ENCODE measurements around the gene ADAMTSL1. TPM values are rescaled to one million over a fixed set of nuclear protein-coding genes. Genes with fewer than 3 reads are reported as not detected.

Gene ADAMTSL1
- total RNA-seq, 2 donors from 2014 or later, result 13.5 to 18.9 TPM

DNA sequence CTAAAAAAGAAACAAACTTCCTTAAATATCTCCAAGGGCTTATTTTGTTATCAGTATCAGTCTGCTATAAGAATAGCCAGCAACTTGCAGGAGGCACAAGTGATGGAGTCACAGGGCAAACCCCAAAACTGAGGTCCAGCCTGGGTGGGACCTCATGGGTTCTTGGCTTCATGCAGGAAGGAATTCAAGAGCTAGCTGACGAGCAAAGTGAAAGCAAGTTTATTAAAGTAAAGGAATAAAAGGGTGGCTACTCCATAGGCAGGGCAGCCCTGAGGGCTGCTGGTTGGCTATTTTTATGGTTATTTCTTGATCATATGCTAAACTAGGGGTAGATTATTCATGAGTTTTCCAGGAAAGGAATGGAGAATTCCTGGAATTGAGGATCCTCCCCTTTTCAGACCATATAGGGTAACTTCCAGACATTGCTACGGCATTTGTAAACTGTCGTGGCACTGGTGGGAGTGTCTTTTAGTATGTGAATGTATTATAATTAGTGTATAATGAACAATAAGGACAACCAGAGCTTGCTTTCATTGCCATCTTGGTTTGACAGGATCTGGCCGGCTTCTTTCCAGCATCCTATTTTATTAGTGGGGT is 231.9 kb downstream of the ADAMTSL1 start:
- ATAC-seq (no peak), DNase-seq (no peak)
- intact Hi-C loops (cut with DNase I, micrococcal nuclease), result no loop called here

DNA sequence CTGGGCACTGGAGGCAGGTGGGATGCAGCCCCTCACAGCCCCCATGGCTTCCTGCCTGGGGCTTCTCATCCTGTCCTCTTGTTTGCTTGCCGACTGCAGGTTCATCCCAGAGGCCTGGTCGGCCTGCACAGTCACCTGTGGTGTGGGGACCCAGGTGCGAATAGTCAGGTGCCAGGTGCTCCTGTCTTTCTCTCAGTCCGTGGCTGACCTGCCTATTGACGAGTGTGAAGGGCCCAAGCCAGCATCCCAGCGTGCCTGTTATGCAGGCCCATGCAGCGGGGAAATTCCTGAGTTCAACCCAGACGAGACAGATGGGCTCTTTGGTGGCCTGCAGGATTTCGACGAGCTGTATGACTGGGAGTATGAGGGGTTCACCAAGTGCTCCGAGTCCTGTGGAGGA is 232.7 kb downstream of the ADAMTSL1 start:
- DNase-seq (no peak), ATAC-seq (no peak)
- intact Hi-C loops (cut with DNase I, micrococcal nuclease), result no loop called here

- DNase-seq (no peak), ATAC-seq (no peak)
- intact Hi-C loops (cut with DNase I, micrococcal nuclease), result no loop called here
Observed at GRCh38 chr9:18707061-18707461, 233.1 kb downstream of the ADAMTSL1 start.

DNA sequence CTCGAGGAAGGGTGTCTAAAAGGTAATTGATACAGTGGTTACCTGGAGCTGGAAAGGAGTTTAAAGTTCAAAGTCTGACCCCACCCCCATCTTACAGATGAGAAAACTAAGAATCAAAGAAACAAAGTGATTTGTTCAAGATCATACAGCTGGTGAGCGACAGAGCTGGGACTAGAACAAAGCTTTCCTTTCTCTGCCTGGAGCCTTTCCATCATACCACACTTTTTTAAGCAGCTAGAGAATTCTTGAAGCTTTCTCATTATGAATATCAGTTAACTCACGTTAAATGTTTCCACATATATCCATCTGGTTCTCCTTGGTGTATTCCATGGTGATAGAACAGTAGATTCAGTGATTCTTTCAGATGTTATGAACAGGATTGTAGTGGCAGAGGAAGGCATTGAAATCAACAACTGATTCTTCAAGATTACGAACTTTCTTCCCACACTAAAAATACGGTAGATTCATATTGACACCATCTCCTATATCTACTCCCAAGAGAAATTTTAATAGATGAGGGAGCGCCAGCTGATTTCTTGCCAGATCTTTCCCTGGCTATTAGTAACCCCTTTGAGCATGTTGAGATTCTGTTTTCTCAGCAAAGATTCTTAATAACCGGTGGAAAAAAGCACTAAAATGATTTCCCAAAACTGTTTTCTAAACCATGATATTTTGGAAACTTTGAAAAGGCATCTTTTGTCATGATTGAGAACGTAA is 233.7 kb downstream of the ADAMTSL1 start:
- intact Hi-C loops (cut with DNase I, micrococcal nuclease), result no loop called here
- DNase-seq (no peak), ATAC-seq (no peak)

DNA sequence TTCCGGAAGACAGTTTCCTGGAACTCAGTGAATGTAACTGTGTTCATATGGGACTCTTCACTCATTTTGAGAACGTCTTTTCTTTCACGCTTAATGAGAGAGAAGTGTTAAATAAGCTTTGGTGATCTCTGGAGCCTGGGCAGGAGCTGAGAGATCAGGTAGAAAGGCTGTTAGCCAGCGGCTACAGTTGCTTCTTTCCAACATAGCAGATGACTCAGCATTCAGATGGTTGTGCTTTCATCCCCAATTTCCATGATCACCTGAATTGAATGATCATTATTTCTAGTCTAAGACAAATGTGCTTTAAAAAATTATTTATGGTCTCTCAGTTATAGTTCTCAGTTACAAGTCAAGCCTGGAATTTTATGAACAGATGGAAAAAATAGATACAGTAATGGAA is 234.5 kb downstream of the ADAMTSL1 start:
- DNase-seq (no peak), ATAC-seq (no peak)
- intact Hi-C loops (cut with DNase I, micrococcal nuclease), result no loop called here

GRCh38 chr9:18710065-18710464 is 236.1 kb downstream of the ADAMTSL1 start:
- no peak for DNase-seq
- intact Hi-C loops (cut with DNase I, micrococcal nuclease), result no loop called here
- no peak for ATAC-seq

DNA sequence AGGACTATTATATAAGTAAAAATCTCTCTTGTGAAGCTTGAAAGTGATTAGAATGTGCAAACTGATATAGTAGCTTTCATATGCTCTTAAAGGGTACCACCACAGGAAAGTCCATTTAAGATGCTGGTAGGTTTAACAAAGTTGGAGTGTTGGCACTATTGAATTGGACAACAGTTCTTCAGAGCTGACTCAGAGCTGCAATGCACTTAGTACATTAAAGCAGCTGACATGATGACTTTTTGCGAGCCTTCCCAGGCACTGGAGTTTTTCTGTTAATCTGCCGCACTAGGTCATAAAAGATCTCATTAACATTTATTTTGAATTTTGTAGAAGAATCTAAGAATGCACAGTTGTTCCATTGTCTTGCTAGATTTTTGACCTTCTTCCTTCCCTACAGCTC is 243.8 kb downstream of the ADAMTSL1 start:
- ATAC-seq (no peak), DNase-seq (no peak)
- intact Hi-C loops (cut with DNase I, micrococcal nuclease), result no loop called here

- intact Hi-C loops (cut with DNase I, micrococcal nuclease), result no loop called here
- no peak for ATAC-seq
- no peak for DNase-seq
Observed at GRCh38 chr9:18718393-18718792, 244.4 kb downstream of the ADAMTSL1 start.

GRCh38 chr9:18718932-18719331 is 245.0 kb downstream of the ADAMTSL1 start:
- ATAC-seq, result no peak
- DNase-seq, result no peak
- intact Hi-C loops (cut with DNase I, micrococcal nuclease), result no loop called here

GRCh38 chr9:18720691-18721090 is 246.7 kb downstream of the ADAMTSL1 start:
- ATAC-seq, result no peak
- intact Hi-C loops (cut with DNase I, micrococcal nuclease), result no loop called here
- DNase-seq, result no peak

GRCh38 chr9:18721267-18721994 is 247.5 kb downstream of the ADAMTSL1 start:
- intact Hi-C loops (cut with DNase I, micrococcal nuclease), result no loop called here
- ATAC-seq, result no peak
- no peak for DNase-seq

DNA sequence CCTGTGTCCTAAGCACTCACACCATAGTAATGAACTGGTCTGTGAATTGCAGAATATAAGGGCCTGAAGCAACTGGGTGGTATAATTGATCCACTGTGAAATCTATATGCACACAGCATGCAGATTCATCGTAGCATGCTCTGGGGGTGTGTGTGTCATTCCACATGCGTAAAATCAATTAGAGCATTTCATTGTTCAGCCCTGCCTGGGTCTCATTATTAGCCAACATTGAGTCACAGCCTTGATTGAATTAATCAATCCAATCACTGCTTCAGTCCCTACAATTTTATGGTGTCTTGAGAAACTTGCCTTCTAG is 248.0 kb downstream of the ADAMTSL1 start:
- ATAC-seq (no peak), DNase-seq (no peak)
- intact Hi-C loops (cut with DNase I, micrococcal nuclease), result no loop called here

DNA sequence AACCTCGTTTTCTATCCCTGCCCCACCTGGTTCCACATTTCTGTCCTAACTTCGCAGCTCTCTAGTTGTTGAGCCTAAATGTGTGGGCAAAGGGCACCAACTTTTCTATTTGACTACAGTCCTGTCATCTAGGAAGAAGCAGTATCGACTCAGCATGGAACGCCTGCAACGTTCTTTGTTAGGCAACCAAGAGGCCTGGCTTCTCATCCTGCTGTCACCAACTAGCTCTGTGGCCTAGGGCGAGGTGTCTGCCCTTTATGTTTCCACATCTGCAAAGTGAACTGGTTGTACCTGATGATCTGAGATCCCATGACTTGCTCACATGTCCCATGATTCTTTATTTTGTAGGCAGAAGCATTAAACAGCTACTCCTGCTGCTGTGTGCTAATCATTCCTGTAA is 248.9 kb downstream of the ADAMTSL1 start:
- ATAC-seq (no peak), DNase-seq (no peak)
- intact Hi-C loops (cut with DNase I, micrococcal nuclease), result no loop called here

- no peak for DNase-seq
- intact Hi-C loops (cut with DNase I, micrococcal nuclease), result no loop called here
- ATAC-seq, result no peak
Observed at GRCh38 chr9:18723366-18723765, 249.4 kb downstream of the ADAMTSL1 start.

GRCh38 chr9:18726546-18726945 is 252.6 kb downstream of the ADAMTSL1 start:
- ATAC-seq, result no peak
- DNase-seq, result no peak
- intact Hi-C loops (cut with DNase I, micrococcal nuclease), result no loop called here

DNA sequence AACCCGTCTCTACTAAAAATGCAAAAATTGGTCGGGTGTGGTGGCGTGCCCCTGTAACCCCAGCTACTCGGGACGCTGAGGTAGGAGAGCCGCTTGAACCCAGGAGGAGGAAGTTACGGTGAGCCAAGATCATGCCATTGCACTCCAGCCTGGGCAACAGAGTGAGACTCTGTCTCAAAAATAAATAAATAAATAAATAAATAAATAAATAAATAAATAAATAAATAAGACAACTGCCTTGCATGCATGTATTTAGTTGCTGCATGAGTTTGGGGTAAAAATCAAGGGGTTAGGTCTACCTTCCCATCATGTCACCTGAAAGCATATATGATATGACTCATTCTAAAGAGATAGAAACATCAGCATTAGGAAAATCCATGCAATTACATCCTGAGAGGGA is 254.0 kb downstream of the ADAMTSL1 start:
- ATAC-seq (no peak), DNase-seq (no peak)
- intact Hi-C loops (cut with DNase I, micrococcal nuclease), result no loop called here

- intact Hi-C loops (cut with DNase I, micrococcal nuclease), result no loop called here
- no peak for DNase-seq
- ATAC-seq, result no peak
Observed at GRCh38 chr9:18728642-18729041, 254.7 kb downstream of the ADAMTSL1 start.

DNA sequence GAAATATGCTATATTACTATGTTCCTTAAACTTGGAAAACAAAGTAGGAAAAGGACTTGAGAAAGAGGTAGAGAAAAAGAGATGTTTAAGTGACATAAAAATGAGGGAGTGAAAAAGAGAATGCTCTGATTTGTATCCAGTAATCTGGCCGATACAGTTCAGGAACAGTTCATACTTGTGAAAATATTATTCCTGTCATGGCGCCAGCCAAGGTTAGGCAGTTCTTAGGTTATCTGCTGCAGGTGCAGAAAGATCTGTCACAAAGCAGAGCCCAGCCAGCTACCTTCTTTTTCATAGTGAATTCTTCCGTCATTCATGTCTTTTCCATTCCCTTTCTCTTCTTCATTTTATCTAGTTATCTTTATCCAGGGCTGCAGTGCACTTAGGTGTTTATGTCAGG is 256.3 kb downstream of the ADAMTSL1 start:
- intact Hi-C loops (cut with DNase I, micrococcal nuclease), result no loop called here
- ATAC-seq, result no peak

GRCh38 chr9:18739127-18739526 is 265.2 kb downstream of the ADAMTSL1 start:
- no peak for ATAC-seq
- intact Hi-C loops (cut with DNase I, micrococcal nuclease), result no loop called here
- no peak for DNase-seq

More for the DNA sequence above, 256.3 kb downstream of the ADAMTSL1 start:
- DNase-seq, result no peak

DNA sequence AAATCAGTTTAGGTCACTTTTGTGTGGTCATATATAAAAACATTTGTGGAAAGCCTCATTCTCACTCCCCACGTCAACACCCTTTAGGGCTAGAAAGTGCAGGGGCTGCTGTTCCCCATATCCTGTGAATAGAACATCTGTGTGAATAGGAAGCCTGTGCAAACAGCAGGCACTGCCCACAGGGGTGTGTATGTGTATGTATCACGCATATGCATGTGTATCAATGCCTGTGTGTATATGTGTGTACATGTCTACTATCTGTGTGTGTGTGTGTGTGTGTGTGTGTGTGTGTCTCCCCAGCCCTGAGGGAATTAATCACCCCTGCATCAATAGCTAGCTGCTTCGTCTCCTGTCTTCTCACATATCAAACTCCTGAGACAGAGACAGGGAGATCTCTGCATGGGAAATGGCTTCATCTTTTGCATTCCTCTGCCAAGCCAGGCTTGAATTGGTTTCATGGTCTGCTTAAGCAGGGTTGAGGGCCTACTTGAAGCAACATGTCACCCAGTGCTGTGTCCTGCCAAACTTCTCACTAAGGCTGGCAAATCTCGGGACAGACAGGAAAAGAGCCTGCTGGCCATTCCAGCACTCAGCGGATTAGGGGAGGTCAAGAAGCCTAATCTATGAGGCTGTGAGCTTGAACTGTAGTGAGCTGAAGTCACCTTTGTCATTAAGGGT is 265.8 kb downstream of the ADAMTSL1 start:
- intact Hi-C loops (cut with DNase I, micrococcal nuclease), result no loop called here
- no peak for DNase-seq
- ATAC-seq, result no peak
